ENCODE measurements around the gene ADAMTS16. TPM values are rescaled to one million over a fixed set of nuclear protein-coding genes. Genes with fewer than 3 reads are reported as not detected.

ADAMTS16 gene
- total and polyA plus RNA-seq, 2 experiments from 2014 or later = 2.8 to 15.4 TPM

DNA sequence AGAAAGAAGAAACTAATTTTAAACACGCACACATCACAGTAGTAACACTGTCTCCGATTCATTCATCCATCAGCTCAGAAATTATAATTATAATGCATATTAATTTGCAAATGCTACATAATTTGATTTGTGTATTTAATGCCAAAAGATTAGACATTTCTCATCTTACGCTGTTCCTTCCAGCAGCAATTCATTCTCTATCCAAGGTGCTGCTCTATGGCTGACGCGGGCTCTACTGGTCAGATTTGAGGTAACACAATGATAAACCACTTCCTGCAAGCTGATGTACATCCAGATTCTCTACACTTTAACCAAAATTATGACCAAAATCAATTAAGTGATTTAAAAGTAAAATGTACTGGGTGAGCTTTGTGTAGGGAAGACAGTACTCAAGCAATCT lies 204.5 kb downstream of the ADAMTS16 start:
- Histone ChIP-seq H3K36me3 (ENCODE audit: insufficient read depth) (no peaks in the 10 kb centered on the region), H2AFZ (no peak overlapping the region), H3K27me3 (ENCODE audit: insufficient read depth) (no peaks in the 10 kb centered on the region), H3K4me2 (no peak overlapping the region), H3K27ac (ENCODE audit: low read depth) (no peak overlapping the region), H3K4me3 (no peak overlapping the region), H3K4me1 (ENCODE audit: insufficient read depth) (peaks cover 6% of the 10 kb centered on the region; the same call in 1 of the 2 replicates), H3F3A (replicated peaks; ENCODE audit: low read depth) (no peaks in the 10 kb centered on the region), H3K79me2 (replicated peaks; ENCODE audit: insufficient read depth) (no peaks in the 10 kb centered on the region), H4K20me1 (replicated peaks; ENCODE audit: insufficient read depth) (no peaks in the 10 kb centered on the region), H3K9me2 (ENCODE audit: insufficient read depth) (peaks cover 3% of the 10 kb centered on the region)
- H3K27me3 Mint-ChIP-seq (ENCODE audit: insufficient read depth, low read depth, poor library complexity) = peaks cover 11% of the 10 kb centered on the region
- TF ChIP-seq, protein P1, sequence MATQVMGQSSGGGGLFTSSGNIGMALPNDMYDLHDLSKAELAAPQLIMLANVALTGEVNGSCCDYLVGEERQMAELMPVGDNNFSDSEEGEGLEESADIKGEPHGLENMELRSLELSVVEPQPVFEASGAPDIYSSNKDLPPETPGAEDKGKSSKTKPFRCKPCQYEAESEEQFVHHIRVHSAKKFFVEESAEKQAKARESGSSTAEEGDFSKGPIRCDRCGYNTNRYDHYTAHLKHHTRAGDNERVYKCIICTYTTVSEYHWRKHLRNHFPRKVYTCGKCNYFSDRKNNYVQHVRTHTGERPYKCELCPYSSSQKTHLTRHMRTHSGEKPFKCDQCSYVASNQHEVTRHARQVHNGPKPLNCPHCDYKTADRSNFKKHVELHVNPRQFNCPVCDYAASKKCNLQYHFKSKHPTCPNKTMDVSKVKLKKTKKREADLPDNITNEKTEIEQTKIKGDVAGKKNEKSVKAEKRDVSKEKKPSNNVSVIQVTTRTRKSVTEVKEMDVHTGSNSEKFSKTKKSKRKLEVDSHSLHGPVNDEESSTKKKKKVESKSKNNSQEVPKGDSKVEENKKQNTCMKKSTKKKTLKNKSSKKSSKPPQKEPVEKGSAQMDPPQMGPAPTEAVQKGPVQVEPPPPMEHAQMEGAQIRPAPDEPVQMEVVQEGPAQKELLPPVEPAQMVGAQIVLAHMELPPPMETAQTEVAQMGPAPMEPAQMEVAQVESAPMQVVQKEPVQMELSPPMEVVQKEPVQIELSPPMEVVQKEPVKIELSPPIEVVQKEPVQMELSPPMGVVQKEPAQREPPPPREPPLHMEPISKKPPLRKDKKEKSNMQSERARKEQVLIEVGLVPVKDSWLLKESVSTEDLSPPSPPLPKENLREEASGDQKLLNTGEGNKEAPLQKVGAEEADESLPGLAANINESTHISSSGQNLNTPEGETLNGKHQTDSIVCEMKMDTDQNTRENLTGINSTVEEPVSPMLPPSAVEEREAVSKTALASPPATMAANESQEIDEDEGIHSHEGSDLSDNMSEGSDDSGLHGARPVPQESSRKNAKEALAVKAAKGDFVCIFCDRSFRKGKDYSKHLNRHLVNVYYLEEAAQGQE (IDR thresholded peaks at IDR 0.05; ENCODE audit: unreplicated experiment) = peak; percentile 45
- TF ChIP-seq ZNF331 (CRISPR knock-in tag; IDR thresholded peaks at IDR 0.05; ENCODE audit: low read depth) (no peak), JUNB (IDR thresholded peaks at IDR 0.05; ENCODE audit: unreplicated experiment) (no peak)
- TF ChIP-seq, protein P2, sequence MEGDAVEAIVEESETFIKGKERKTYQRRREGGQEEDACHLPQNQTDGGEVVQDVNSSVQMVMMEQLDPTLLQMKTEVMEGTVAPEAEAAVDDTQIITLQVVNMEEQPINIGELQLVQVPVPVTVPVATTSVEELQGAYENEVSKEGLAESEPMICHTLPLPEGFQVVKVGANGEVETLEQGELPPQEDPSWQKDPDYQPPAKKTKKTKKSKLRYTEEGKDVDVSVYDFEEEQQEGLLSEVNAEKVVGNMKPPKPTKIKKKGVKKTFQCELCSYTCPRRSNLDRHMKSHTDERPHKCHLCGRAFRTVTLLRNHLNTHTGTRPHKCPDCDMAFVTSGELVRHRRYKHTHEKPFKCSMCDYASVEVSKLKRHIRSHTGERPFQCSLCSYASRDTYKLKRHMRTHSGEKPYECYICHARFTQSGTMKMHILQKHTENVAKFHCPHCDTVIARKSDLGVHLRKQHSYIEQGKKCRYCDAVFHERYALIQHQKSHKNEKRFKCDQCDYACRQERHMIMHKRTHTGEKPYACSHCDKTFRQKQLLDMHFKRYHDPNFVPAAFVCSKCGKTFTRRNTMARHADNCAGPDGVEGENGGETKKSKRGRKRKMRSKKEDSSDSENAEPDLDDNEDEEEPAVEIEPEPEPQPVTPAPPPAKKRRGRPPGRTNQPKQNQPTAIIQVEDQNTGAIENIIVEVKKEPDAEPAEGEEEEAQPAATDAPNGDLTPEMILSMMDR (conservative IDR thresholded peaks at IDR 0.05; ENCODE audit: low read depth in 2 of 2) = no peak
- H3K4me1 Mint-ChIP-seq = peaks cover 24% of the 10 kb centered on the region
- ATAC-seq (no peak), DNase-seq (ENCODE audit: low spot score) (no peak)
- H3K9me3 Mint-ChIP-seq = no peaks in the 10 kb centered on the region; the same call in 2 of the 3 replicates
- H3K36me3 Mint-ChIP-seq (ENCODE audit: low read depth) = no peaks in the 10 kb centered on the region; the same call in none of the 3 replicates
- H3K4me3 Mint-ChIP-seq = no peak overlapping the region
- no peak overlapping the region for H3K27ac Mint-ChIP-seq

DNA sequence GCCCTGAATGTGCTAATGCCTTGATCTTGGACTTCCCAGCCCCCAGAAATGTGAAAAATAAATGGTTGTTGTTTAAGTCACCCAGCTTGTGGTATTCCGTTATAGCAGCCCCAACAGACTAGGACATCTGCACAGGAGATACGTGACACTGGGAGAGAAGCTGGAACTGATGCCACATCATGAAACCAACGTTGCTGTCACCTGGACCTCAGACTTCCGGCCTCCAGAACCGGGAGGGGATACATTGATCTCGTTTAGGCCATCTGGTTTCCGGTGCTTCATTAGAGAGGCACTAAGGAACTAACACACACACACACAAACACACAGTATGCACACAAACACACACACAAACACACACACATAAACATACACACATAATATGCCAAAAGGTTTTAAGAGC lies 207.3 kb downstream of the ADAMTS16 start:
- no peaks in the 10 kb centered on the region; the same call in 2 of the 3 replicates for H3K36me3 Mint-ChIP-seq (ENCODE audit: low read depth)
- no peak overlapping the region for H3K27ac ChIP-seq (ENCODE audit: low read depth)
- no peak for TF ChIP-seq ZNF114 (CRISPR knock-in tag; IDR thresholded peaks at IDR 0.05)
- TF ChIP-seq NANOG (IDR thresholded peaks at IDR 0.05; ENCODE audit: borderline replicate concordance) = no peak
- no peak for TF ChIP-seq CREB1 (CRISPR knock-in tag; IDR thresholded peaks at IDR 0.05; ENCODE audit: low read depth)
- TF ChIP-seq POLR2AphosphoS5 (IDR thresholded peaks at IDR 0.05; ENCODE audit: low read depth) = no peak
- TF ChIP-seq, protein P3, sequence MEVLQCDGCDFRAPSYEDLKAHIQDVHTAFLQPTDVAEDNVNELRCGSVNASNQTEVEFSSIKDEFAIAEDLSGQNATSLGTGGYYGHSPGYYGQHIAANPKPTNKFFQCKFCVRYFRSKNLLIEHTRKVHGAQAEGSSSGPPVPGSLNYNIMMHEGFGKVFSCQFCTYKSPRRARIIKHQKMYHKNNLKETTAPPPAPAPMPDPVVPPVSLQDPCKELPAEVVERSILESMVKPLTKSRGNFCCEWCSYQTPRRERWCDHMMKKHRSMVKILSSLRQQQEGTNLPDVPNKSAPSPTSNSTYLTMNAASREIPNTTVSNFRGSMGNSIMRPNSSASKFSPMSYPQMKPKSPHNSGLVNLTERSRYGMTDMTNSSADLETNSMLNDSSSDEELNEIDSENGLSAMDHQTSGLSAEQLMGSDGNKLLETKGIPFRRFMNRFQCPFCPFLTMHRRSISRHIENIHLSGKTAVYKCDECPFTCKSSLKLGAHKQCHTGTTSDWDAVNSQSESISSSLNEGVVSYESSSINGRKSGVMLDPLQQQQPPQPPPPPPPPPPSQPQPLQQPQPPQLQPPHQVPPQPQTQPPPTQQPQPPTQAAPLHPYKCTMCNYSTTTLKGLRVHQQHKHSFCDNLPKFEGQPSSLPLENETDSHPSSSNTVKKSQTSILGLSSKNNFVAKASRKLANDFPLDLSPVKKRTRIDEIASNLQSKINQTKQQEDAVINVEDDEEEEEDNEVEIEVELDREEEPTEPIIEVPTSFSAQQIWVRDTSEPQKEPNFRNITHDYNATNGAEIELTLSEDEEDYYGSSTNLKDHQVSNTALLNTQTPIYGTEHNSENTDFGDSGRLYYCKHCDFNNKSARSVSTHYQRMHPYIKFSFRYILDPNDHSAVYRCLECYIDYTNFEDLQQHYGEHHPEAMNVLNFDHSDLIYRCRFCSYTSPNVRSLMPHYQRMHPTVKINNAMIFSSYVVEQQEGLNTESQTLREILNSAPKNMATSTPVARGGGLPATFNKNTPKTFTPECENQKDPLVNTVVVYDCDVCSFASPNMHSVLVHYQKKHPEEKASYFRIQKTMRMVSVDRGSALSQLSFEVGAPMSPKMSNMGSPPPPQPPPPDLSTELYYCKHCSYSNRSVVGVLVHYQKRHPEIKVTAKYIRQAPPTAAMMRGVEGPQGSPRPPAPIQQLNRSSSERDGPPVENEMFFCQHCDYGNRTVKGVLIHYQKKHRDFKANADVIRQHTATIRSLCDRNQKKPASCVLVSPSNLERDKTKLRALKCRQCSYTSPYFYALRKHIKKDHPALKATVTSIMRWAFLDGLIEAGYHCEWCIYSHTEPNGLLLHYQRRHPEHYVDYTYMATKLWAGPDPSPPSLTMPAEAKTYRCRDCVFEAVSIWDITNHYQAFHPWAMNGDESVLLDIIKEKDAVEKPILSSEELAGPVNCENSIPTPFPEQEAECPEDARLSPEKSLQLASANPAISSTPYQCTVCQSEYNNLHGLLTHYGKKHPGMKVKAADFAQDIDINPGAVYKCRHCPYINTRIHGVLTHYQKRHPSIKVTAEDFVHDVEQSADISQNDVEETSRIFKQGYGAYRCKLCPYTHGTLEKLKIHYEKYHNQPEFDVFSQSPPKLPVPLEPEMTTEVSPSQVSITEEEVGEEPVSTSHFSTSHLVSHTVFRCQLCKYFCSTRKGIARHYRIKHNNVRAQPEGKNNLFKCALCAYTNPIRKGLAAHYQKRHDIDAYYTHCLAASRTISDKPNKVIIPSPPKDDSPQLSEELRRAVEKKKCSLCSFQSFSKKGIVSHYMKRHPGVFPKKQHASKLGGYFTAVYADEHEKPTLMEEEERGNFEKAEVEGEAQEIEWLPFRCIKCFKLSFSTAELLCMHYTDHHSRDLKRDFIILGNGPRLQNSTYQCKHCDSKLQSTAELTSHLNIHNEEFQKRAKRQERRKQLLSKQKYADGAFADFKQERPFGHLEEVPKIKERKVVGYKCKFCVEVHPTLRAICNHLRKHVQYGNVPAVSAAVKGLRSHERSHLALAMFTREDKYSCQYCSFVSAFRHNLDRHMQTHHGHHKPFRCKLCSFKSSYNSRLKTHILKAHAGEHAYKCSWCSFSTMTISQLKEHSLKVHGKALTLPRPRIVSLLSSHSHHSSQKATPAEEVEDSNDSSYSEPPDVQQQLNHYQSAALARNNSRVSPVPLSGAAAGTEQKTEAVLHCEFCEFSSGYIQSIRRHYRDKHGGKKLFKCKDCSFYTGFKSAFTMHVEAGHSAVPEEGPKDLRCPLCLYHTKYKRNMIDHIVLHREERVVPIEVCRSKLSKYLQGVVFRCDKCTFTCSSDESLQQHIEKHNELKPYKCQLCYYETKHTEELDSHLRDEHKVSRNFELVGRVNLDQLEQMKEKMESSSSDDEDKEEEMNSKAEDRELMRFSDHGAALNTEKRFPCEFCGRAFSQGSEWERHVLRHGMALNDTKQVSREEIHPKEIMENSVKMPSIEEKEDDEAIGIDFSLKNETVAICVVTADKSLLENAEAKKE (CRISPR knock-in tag; IDR thresholded peaks at IDR 0.05) = no peak
- TF ChIP-seq, protein P4, sequence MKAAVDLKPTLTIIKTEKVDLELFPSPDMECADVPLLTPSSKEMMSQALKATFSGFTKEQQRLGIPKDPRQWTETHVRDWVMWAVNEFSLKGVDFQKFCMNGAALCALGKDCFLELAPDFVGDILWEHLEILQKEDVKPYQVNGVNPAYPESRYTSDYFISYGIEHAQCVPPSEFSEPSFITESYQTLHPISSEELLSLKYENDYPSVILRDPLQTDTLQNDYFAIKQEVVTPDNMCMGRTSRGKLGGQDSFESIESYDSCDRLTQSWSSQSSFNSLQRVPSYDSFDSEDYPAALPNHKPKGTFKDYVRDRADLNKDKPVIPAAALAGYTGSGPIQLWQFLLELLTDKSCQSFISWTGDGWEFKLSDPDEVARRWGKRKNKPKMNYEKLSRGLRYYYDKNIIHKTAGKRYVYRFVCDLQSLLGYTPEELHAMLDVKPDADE (IDR thresholded peaks at IDR 0.05) = no peak

More for the DNA sequence above, 207.3 kb downstream of the ADAMTS16 start:
- peaks cover 11% of the 10 kb centered on the region; the same call in 1 of the 2 replicates for H3K9me2 ChIP-seq (ENCODE audit: insufficient read depth)
- no peak overlapping the region for H3K4me3 ChIP-seq
- no peaks in the 10 kb centered on the region; the same call in 2 of the 3 replicates for H3K9me3 Mint-ChIP-seq
- no peaks in the 10 kb centered on the region for H3K36me3 ChIP-seq (ENCODE audit: insufficient read depth)
- H3K4me2 ChIP-seq = no peak overlapping the region
- 0 out of 2 replicates have a peak, but pooled peaks cover 6% of the 10 kb centered on the region for H3K4me1 ChIP-seq (ENCODE audit: insufficient read depth)
- no peak overlapping the region for H2AFZ ChIP-seq
- no peaks in the 10 kb centered on the region for H3F3A ChIP-seq (replicated peaks; ENCODE audit: low read depth)
- no peak overlapping the region for H3K27ac Mint-ChIP-seq
- H3K79me2 ChIP-seq (replicated peaks; ENCODE audit: insufficient read depth) = no peaks in the 10 kb centered on the region
- H3K27me3 Mint-ChIP-seq (ENCODE audit: insufficient read depth, low read depth, poor library complexity) = peaks cover 7% of the 10 kb centered on the region
- DNase-seq (ENCODE audit: low spot score) (no peak), ATAC-seq (no peak)
- H3K27me3 ChIP-seq (ENCODE audit: insufficient read depth) = no peaks in the 10 kb centered on the region
- H3K4me3 Mint-ChIP-seq = no peak overlapping the region
- peaks cover 14% of the 10 kb centered on the region for H3K4me1 Mint-ChIP-seq
- H4K20me1 ChIP-seq (replicated peaks; ENCODE audit: insufficient read depth) = no peaks in the 10 kb centered on the region
